Keratinocyte (primary cell): ENCODE measurements around the gene IDI1.

Experiments
- EZH2 ChIP-seq: IDR thresholded peaks from one replicate; pipeline ENCODE4 v1.6.1; 2012; ENCODE audit warnings: inconsistent platforms, mild to moderate bottlenecking, low read length, moderate library complexity
- TF ChIP-seq, protein P1 (sequence below), 3 experiments: IDR thresholded peaks in 1 of 3; conservative IDR thresholded peaks in 1 of 3; optimal IDR thresholded peaks in 1 of 3; 2 replicates in 2 of 3; 3 replicates in 1 of 3; pipeline versions ENCODE3 to v1.5.1; 2011; ENCODE audit warnings: low read length in 3 of 3, mild to moderate bottlenecking in 3 of 3, moderate library complexity in 2 of 3, control low read depth in 1 of 3, inconsistent platforms in 1 of 3; ENCODE audit not compliant: insufficient read depth in 2 of 3; ENCODE audit errors: extremely low read depth in 1 of 3

DNA sequence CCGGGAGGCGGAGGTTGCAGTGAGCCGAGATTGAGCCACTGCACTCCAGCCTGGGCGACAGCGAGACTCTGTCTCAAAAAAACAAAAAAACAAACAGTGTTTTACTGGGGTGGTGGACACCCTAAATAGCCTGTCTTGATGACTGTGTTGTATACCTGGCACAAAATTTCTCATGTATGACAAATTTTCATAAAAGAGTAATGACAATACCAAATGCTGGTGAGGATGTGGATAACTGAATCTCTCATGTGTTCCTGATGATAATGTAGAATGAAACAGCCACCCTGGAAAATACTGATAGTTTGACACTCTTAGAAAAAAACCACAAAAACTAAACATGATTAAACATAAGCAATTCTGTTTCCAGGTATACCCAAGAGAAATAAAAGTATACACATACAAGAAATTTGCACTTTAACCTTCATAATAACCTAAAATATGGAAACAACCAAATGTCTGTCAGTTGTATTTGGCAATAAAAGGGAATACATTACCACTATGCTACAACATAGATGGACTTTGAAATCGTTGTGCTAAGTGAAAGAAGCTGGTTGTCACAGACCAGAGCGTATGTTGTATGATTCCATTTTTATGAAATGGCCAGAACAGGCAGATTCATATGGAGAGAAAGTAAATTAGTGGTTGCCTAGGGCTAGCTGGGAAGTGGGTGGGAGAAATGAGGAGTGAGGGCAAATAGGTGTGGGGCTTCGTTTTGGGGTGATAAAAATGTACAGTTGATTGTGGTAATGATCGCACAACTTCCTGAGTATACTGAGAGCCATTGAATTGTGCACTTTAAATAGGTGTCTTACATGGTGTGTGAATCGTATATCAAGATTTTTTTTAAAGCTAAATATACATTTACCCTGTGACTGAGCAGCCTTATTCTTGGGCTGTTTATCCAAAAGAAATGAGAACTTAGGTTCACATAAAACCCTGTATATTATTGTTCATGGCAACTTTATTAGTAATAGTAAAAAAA lies 19.8 kb upstream of the IDI1 start:
- TF ChIP-seq, protein P1, sequence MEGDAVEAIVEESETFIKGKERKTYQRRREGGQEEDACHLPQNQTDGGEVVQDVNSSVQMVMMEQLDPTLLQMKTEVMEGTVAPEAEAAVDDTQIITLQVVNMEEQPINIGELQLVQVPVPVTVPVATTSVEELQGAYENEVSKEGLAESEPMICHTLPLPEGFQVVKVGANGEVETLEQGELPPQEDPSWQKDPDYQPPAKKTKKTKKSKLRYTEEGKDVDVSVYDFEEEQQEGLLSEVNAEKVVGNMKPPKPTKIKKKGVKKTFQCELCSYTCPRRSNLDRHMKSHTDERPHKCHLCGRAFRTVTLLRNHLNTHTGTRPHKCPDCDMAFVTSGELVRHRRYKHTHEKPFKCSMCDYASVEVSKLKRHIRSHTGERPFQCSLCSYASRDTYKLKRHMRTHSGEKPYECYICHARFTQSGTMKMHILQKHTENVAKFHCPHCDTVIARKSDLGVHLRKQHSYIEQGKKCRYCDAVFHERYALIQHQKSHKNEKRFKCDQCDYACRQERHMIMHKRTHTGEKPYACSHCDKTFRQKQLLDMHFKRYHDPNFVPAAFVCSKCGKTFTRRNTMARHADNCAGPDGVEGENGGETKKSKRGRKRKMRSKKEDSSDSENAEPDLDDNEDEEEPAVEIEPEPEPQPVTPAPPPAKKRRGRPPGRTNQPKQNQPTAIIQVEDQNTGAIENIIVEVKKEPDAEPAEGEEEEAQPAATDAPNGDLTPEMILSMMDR (optimal IDR thresholded peaks at IDR 0.05 in 1 of 3, IDR thresholded peaks at IDR 0.05 in 1 of 3, conservative IDR thresholded peaks at IDR 0.05 in 1 of 3; ENCODE audit: extremely low read depth in 1 of 3, insufficient read depth in 2 of 3, low read length in 3 of 3): no peak
- no peak for TF ChIP-seq EZH2
